ENCODE data around the gene ZNF286A. TPM values are rescaled to one million over a fixed set of nuclear protein-coding genes. Genes with fewer than 3 reads are reported as not detected.
"Not testable (repeated sequence)": the region's sequence is repeated elsewhere in the genome, so short reads cannot be mapped to it uniquely, and the experiment has no call there.

Gene ZNF286A
- total RNA-seq, 1 experiment from 2014 or later = 19.4 TPM

DNA sequence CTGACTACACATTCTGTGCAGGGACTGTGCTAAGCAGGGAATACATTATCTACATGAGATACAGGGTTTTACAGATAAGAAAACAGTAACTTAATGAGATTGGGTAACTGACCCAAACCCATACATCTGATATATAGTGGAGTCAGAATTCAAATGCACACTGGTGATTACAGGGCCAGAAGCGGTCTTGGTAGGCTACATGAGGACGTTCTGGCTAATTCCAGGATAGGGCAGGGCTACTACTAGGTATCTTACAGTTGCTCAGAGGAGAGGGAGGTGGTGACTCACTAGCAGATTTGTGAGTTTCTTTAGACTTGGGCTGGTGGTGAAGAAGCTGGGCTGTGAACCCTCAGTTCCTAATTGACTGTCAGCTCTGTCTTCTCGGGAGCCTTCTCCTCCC, 36.9 kb upstream of the ZNF286A start:
- no peaks in the 10 kb centered on the region for H3K27me3 ChIP-seq (replicated peaks; ENCODE audit: control insufficient read depth, insufficient read depth, low read length)
- Mint-ChIP-seq H3K9me3 (ENCODE audit: unreplicated experiment) (no peaks in the 10 kb centered on the region), H3K36me3 (ENCODE audit: insufficient read depth, unreplicated experiment) (peaks cover 10% of the 10 kb centered on the region), H3K27ac (ENCODE audit: unreplicated experiment) (no peak overlapping the region), H3K27me3 (ENCODE audit: insufficient read depth, unreplicated experiment) (no peaks in the 10 kb centered on the region), H3K4me3 (ENCODE audit: unreplicated experiment) (no peak overlapping the region), H3K4me1 (ENCODE audit: low read depth, unreplicated experiment) (peaks cover 2% of the 10 kb centered on the region)
- no peak for DNase-seq
- TF ChIP-seq, protein P1, sequence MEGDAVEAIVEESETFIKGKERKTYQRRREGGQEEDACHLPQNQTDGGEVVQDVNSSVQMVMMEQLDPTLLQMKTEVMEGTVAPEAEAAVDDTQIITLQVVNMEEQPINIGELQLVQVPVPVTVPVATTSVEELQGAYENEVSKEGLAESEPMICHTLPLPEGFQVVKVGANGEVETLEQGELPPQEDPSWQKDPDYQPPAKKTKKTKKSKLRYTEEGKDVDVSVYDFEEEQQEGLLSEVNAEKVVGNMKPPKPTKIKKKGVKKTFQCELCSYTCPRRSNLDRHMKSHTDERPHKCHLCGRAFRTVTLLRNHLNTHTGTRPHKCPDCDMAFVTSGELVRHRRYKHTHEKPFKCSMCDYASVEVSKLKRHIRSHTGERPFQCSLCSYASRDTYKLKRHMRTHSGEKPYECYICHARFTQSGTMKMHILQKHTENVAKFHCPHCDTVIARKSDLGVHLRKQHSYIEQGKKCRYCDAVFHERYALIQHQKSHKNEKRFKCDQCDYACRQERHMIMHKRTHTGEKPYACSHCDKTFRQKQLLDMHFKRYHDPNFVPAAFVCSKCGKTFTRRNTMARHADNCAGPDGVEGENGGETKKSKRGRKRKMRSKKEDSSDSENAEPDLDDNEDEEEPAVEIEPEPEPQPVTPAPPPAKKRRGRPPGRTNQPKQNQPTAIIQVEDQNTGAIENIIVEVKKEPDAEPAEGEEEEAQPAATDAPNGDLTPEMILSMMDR (IDR thresholded peaks at IDR 0.05; ENCODE audit: insufficient read depth in 1 of 2, low read depth in 1 of 2, low read length in 1 of 2, severe bottlenecking in 1 of 2, unreplicated experiment in 1 of 2) = no peak
- no peak overlapping the region for H3K4me3 ChIP-seq (ENCODE audit: low read depth, low read length)
- ChIA-PET CTCF (no interaction called here), POLR2A (no interaction called here)
- no peaks in the 10 kb centered on the region for H3K36me3 ChIP-seq (ENCODE audit: control insufficient read depth, insufficient read depth, low read length)
- intact Hi-C loops (cut with micrococcal nuclease; ENCODE audit: unreplicated experiment) = no loop called here
- BruUV-seq (replicated peaks) = no TSS peak
- no peaks in the 10 kb centered on the region for H3K9me3 ChIP-seq
- peaks cover 28% of the 10 kb centered on the region for H3K4me1 ChIP-seq

DNA sequence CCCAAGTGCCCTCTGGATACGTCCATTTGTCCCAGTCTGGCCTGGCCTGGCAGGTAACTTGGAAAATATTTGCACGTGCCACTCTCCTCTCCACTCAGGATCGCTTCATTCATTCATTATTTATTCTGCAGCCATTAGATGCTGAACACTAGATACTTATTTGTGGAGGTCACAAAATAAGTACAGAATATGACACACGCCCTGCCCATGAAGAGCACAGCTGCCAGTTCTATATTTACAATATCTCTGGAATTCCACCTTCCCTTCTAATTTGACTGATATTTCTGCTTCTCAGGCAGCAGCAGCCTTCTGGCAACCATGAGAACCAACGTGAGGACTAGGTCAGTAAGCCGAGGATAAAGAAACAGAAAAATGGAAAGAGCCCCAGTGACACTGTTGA, 36.4 kb upstream of the ZNF286A start:
- no peaks in the 10 kb centered on the region for H3K9me3 Mint-ChIP-seq (ENCODE audit: unreplicated experiment)
- H3K4me3 Mint-ChIP-seq (ENCODE audit: unreplicated experiment) = no peak overlapping the region
- no TSS peak for BruUV-seq (replicated peaks)
- H3K4me3 ChIP-seq (ENCODE audit: low read depth, low read length) = no peak overlapping the region
- H3K27ac Mint-ChIP-seq (ENCODE audit: unreplicated experiment) = no peak overlapping the region
- peaks cover 23% of the 10 kb centered on the region for H3K4me1 ChIP-seq
- intact Hi-C loops (cut with micrococcal nuclease; ENCODE audit: unreplicated experiment) = no loop called here
- H3K36me3 Mint-ChIP-seq (ENCODE audit: insufficient read depth, unreplicated experiment) = peaks cover 9% of the 10 kb centered on the region
- no peaks in the 10 kb centered on the region for H3K36me3 ChIP-seq (ENCODE audit: control insufficient read depth, insufficient read depth, low read length)
- no peak for DNase-seq
- ChIA-PET POLR2A (no interaction called here), CTCF (no interaction called here)
- H3K27me3 Mint-ChIP-seq (ENCODE audit: insufficient read depth, unreplicated experiment) = no peaks in the 10 kb centered on the region
- TF ChIP-seq, protein P1 (IDR thresholded peaks at IDR 0.05; ENCODE audit: insufficient read depth in 1 of 2, low read depth in 1 of 2, low read length in 1 of 2, severe bottlenecking in 1 of 2, unreplicated experiment in 1 of 2) = no peak
- H3K9me3 ChIP-seq = no peaks in the 10 kb centered on the region
- no peaks in the 10 kb centered on the region for H3K27me3 ChIP-seq (replicated peaks; ENCODE audit: control insufficient read depth, insufficient read depth, low read length)
- H3K4me1 Mint-ChIP-seq (ENCODE audit: low read depth, unreplicated experiment) = no peaks in the 10 kb centered on the region

DNA sequence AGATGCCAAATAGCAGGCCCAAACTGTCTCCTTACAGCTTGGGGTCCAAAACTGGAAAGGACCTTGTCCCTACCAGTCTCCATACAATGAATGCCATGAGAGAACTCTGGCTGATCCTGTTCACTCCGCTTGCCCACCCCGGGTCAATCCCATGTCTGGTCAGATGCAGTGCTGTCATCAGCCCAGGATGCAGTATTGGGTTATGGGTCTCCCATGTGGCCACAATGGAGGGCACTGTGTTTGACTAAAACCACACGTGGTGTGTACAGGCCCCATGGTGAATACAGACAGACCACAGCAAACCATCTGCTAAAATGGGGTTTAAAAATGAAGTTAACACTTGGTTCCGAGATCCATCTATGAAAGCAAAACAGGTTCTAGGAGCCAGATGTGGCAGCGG, 35.9 kb upstream of the ZNF286A start:
- Mint-ChIP-seq H3K27ac (ENCODE audit: unreplicated experiment) (no peak overlapping the region), H3K27me3 (ENCODE audit: insufficient read depth, unreplicated experiment) (no peaks in the 10 kb centered on the region), H3K36me3 (ENCODE audit: insufficient read depth, unreplicated experiment) (peaks cover 13% of the 10 kb centered on the region), H3K4me1 (ENCODE audit: low read depth, unreplicated experiment) (no peaks in the 10 kb centered on the region), H3K9me3 (ENCODE audit: unreplicated experiment) (no peaks in the 10 kb centered on the region), H3K4me3 (ENCODE audit: unreplicated experiment) (no peak overlapping the region)
- Histone ChIP-seq H3K4me3 (ENCODE audit: low read depth, low read length) (no peak overlapping the region), H3K27me3 (replicated peaks; ENCODE audit: control insufficient read depth, insufficient read depth, low read length) (no peaks in the 10 kb centered on the region), H3K36me3 (ENCODE audit: control insufficient read depth, insufficient read depth, low read length) (no peaks in the 10 kb centered on the region), H3K4me1 (peaks cover 18% of the 10 kb centered on the region), H3K9me3 (no peaks in the 10 kb centered on the region)
- intact Hi-C loops (cut with micrococcal nuclease; ENCODE audit: unreplicated experiment) = no loop called here
- ChIA-PET POLR2A (no interaction called here), CTCF (no interaction called here)
- no TSS peak for BruUV-seq (replicated peaks)
- no peak for DNase-seq
- TF ChIP-seq, protein P1 (IDR thresholded peaks at IDR 0.05; ENCODE audit: insufficient read depth in 1 of 2, low read depth in 1 of 2, low read length in 1 of 2, severe bottlenecking in 1 of 2, unreplicated experiment in 1 of 2) = no peak

DNA sequence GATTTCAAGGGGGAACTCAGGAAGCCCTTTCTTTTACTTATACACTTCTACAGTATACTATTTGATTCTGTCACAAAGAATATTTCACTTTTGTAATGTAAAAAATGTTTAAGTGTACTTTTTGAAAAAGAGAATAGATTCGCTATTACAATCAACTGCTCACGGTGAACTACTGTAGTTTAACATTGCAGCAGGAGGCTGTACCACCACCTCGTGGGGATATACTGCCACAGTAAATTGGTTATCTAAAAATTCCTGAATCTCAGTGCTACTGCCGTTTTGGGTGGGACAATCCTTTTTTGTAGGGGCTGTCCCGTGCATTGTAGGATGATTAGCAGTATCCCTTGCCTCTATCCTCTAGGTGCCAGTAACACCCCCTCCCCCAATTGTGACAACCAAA, 30.0 kb upstream of the ZNF286A start:
- H3K36me3 ChIP-seq (ENCODE audit: control insufficient read depth, insufficient read depth, low read length); H3K9me3 Mint-ChIP-seq (ENCODE audit: unreplicated experiment); H3K36me3 Mint-ChIP-seq (ENCODE audit: insufficient read depth, unreplicated experiment); H3K27me3 ChIP-seq (replicated peaks; ENCODE audit: control insufficient read depth, insufficient read depth, low read length); BruUV-seq (replicated peaks); H3K4me3 ChIP-seq (ENCODE audit: low read depth, low read length); POLR2A ChIA-PET; intact Hi-C loops (cut with micrococcal nuclease; ENCODE audit: unreplicated experiment); H3K4me1 Mint-ChIP-seq (ENCODE audit: low read depth, unreplicated experiment); H3K27me3 Mint-ChIP-seq (ENCODE audit: insufficient read depth, unreplicated experiment); H3K27ac Mint-ChIP-seq (ENCODE audit: unreplicated experiment); H3K4me1 ChIP-seq; H3K9me3 ChIP-seq; H3K4me3 Mint-ChIP-seq (ENCODE audit: unreplicated experiment); DNase-seq; CTCF ChIA-PET: not testable (repeated sequence)

DNA sequence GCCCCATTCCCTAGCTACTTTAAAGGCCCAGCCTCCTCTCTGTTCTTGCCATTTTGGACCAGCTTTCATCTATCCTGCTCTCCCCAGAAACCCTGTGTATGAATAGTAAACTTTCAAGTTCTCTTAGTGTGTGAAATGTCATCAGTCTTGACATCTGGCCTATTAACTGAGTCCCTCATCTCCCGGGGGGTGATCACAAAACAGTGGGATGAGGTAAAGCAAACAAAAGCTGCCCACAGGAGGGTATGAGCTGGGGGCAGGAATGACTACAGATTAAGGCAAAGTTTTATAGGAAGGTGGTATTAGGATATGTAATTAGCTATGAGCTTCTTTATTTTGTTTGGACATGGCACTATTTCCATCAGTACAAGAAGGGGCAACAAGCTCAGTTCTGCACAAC, 24.9 kb upstream of the ZNF286A start:
- H3K4me3 ChIP-seq (ENCODE audit: low read depth, low read length); H3K9me3 Mint-ChIP-seq (ENCODE audit: unreplicated experiment); DNase-seq; CTCF ChIA-PET; BruUV-seq (replicated peaks); H3K36me3 Mint-ChIP-seq (ENCODE audit: insufficient read depth, unreplicated experiment); H3K27ac Mint-ChIP-seq (ENCODE audit: unreplicated experiment); H3K27me3 Mint-ChIP-seq (ENCODE audit: insufficient read depth, unreplicated experiment); H3K4me1 ChIP-seq; H3K4me3 Mint-ChIP-seq (ENCODE audit: unreplicated experiment); H3K4me1 Mint-ChIP-seq (ENCODE audit: low read depth, unreplicated experiment); H3K27me3 ChIP-seq (replicated peaks; ENCODE audit: control insufficient read depth, insufficient read depth, low read length); H3K9me3 ChIP-seq; intact Hi-C loops (cut with micrococcal nuclease; ENCODE audit: unreplicated experiment); H3K36me3 ChIP-seq (ENCODE audit: control insufficient read depth, insufficient read depth, low read length); POLR2A ChIA-PET: not testable (repeated sequence)

All from Caco-2 (cell line).